Retinal pigment epithelial cell (primary cell): ENCODE data around the gene RAG2.
"Not testable (repeated sequence)": the region's sequence is repeated elsewhere in the genome, so short reads cannot be mapped to it uniquely, and the experiment has no call there.

Experiments used
- DNase-seq: peaks from one replicate; pipeline ENCODE4 v3.0.0-alpha.2; 2010; ENCODE audit warnings: low read depth
- H3K4me3 ChIP-seq: 2 replicates; pipeline ENCODE4 v1.5.1; 2011; ENCODE audit warnings: mild to moderate bottlenecking, low read length, control low read depth, moderate library complexity
- TF ChIP-seq, protein P1 (sequence below): conservative IDR thresholded peaks from 2 replicates; pipeline ENCODE4 v1.5.1; 2011; ENCODE audit warnings: low read depth, low read length, control low read depth, inconsistent platforms

The RAG2 gene

DNA sequence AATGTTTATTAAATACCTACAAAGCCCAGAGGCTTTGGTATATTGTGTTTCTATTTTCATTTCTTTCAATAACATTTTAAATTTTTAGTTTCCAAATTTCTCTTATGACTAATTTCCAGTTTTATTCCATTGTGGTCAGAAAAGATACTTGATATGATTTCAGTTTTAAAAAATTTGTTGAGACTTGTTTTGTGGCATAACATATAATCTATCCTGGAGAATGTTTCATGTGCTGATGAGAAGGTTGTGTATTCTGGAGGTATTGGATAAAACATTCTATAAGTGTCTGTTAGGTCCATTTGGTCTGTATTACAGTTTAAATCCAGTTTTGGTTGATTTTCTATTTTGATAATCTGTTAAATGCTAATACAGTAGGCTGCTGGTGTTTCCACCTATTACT, 40.0 kb downstream of the RAG2 start:
- no peak for DNase-seq
- TF ChIP-seq, protein P1, sequence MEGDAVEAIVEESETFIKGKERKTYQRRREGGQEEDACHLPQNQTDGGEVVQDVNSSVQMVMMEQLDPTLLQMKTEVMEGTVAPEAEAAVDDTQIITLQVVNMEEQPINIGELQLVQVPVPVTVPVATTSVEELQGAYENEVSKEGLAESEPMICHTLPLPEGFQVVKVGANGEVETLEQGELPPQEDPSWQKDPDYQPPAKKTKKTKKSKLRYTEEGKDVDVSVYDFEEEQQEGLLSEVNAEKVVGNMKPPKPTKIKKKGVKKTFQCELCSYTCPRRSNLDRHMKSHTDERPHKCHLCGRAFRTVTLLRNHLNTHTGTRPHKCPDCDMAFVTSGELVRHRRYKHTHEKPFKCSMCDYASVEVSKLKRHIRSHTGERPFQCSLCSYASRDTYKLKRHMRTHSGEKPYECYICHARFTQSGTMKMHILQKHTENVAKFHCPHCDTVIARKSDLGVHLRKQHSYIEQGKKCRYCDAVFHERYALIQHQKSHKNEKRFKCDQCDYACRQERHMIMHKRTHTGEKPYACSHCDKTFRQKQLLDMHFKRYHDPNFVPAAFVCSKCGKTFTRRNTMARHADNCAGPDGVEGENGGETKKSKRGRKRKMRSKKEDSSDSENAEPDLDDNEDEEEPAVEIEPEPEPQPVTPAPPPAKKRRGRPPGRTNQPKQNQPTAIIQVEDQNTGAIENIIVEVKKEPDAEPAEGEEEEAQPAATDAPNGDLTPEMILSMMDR = no peak
- no peak overlapping the region for H3K4me3 ChIP-seq

- DNase-seq, H3K4me3 ChIP-seq: not testable (repeated sequence)
These were observed 40.6 kb downstream of the RAG2 start for GRCh38 chr11:36557390-36557789.

DNA sequence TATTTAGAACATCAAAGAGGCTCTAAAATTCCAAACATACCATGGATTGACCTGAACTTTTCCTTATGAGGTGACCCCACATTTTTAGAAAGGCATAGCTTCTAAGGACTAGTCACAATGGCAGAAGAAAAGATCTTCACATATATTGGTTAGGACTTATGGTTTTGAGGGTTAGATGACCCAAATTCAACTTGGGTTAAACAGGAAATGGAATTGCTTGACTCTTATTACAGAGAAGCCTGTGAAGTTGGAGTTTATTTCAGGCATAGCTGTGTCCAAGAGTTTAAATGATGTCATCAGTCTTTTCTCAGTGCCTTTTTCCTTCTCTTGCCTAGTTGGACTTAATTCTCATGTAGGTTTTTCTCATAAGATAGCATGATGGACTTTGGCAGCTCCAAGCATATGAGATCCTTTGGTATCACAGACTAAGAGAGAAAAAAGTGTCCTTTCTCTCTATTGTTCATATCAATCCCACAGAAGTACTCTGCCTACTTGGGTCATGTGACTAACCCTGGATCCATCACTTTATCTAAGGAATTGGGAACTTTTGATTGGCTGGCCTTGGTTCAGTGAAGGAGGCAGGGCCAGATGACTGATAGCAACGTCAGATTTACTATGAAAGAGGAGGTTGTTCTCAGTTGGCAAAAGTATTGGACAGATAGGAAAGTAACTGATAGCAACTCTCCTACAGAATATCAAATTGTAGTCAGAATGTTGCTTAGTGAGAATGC, 47.5 kb downstream of the RAG2 start:
- TF ChIP-seq, protein P1 = no peak
- H3K4me3 ChIP-seq = no peak overlapping the region
- DNase-seq = no peak
